ENCODE data around the gene CEP68.

The CEP68 gene

DNA sequence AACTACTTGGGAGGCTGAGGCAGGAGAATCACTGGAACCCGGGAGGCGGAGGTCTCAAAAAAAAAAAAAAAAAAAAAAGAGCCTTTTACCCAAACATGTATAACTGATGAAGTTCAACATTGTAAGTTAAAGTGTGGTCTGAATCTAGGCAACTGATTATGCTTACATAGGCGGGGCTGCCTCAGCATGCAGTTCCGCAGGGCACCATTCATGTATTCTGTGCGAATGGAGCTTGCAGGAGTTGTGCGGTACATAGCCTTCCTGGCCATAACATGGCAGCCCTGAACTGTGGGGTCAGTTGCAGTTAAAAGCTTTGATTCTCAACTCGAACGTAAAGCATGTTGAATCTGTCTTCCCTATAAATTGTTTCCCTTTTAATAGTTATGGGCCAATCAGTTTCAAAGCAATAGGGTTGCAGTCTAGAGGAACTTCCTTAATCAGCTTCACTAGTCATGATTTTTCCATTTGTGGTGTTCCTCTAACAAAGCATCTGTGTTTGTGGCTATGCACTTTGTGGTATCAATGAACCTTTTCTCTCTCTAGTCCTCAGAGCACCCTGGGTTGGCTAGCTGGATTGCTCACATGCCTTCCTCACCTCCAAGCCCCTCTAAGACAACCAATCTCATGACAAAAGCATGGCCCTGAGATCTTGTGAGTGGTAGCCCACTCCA, 30.6 kb upstream of the CEP68 start:
- DNase-seq (ENCODE audit: insufficient read length, low spot score) (no peak), FAIRE-seq (no peak)
- TF ChIP-seq, protein P1, sequence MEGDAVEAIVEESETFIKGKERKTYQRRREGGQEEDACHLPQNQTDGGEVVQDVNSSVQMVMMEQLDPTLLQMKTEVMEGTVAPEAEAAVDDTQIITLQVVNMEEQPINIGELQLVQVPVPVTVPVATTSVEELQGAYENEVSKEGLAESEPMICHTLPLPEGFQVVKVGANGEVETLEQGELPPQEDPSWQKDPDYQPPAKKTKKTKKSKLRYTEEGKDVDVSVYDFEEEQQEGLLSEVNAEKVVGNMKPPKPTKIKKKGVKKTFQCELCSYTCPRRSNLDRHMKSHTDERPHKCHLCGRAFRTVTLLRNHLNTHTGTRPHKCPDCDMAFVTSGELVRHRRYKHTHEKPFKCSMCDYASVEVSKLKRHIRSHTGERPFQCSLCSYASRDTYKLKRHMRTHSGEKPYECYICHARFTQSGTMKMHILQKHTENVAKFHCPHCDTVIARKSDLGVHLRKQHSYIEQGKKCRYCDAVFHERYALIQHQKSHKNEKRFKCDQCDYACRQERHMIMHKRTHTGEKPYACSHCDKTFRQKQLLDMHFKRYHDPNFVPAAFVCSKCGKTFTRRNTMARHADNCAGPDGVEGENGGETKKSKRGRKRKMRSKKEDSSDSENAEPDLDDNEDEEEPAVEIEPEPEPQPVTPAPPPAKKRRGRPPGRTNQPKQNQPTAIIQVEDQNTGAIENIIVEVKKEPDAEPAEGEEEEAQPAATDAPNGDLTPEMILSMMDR (IDR thresholded peaks at IDR 0.05; ENCODE audit: insufficient read depth, missing control alignments), result no peak

DNA sequence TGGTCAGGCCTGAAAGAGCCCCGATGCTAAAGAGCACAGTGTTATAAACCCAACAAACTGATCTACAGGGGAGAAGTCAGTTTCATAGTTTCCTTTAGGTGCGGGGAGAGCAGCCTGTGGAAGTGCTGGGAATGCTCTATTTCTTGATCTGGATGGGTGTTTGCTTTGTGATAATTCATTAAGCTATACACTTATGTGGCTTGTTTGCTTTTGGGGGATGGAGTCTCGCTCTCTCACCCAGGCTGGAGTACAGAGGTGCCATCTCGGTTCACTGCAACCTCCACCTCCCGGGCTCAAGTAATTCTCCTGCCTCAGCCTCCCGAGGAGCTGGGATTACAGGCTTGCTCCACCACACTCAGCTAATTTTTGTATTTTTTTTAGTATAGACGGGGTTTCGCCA, 30.1 kb upstream of the CEP68 start:
- FAIRE-seq, result no peak
- DNase-seq (ENCODE audit: insufficient read length, low spot score), result no peak
- TF ChIP-seq, protein P1 (IDR thresholded peaks at IDR 0.05; ENCODE audit: insufficient read depth, missing control alignments), result no peak

DNA sequence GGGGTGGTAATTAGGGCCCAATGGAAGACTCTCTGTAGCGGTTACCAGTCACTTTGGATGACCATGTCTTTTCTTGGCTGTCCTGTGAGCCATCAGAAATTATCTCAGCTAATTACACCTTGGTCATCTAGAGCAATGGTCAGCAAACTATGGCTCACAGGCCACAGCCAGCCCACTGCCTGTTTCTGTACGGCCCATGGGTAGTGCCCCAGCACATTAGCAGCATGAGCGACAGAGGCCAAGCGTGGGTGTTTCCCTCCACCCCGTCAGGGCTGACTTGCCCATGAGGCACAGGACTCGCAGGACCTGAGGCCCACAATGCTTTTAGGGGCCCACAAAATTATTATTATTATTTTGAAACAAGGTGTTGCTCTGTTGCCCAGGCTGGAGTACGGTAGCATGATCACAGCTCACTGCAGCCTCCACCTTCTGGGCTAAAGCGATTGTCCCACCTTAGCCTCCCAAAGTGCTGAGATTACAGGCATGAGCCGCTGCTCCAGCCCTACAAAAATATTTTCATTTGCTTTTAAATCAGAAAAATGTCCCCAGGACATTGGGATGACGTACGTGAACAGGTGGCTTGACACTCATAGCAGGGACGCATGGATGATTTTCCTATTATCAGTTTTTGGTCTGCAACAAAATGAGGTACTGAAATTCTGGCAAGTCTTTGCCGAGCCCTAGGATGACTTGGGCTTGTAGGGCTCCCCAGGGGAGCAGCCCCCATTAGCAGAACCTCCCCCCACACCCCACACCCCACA, 29.3 kb upstream of the CEP68 start:
- DNase-seq (ENCODE audit: insufficient read length, low spot score) (no peak), FAIRE-seq (no peak)
- TF ChIP-seq, protein P1 (IDR thresholded peaks at IDR 0.05; ENCODE audit: insufficient read depth, missing control alignments), result no peak

DNA sequence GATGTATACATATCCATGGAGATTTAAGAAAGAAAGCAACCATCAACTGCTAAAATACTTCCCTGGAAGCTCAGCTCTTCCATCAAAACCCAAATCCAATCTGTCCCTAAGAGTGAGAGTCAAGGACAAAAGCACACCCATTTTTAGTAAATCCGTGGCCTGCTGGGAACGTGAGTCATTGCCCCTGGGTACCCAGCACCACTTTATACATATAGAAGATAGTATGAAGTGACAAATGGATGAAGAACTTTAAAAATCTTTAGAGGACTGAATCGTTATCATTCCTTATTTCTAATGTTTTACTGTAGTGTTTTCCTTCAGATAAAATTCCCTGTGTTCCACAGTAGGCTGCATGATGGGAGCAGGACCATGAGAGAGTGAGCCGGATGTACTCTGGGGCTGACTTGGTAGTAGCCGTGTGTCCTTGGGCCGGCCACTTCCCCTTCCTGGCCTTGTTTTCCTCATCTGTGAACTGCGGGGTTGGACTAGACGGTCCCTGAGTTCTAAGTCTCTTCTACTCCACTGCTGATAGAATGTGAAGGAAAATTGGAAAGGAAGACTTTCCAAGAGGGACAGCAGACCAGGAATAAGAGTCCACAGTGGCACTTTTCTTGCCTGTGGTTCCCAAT, 28.5 kb upstream of the CEP68 start:
- TF ChIP-seq, protein P1 (IDR thresholded peaks at IDR 0.05; ENCODE audit: insufficient read depth, missing control alignments), result no peak
- DNase-seq (ENCODE audit: insufficient read length, low spot score) (no peak), FAIRE-seq (no peak)

DNA sequence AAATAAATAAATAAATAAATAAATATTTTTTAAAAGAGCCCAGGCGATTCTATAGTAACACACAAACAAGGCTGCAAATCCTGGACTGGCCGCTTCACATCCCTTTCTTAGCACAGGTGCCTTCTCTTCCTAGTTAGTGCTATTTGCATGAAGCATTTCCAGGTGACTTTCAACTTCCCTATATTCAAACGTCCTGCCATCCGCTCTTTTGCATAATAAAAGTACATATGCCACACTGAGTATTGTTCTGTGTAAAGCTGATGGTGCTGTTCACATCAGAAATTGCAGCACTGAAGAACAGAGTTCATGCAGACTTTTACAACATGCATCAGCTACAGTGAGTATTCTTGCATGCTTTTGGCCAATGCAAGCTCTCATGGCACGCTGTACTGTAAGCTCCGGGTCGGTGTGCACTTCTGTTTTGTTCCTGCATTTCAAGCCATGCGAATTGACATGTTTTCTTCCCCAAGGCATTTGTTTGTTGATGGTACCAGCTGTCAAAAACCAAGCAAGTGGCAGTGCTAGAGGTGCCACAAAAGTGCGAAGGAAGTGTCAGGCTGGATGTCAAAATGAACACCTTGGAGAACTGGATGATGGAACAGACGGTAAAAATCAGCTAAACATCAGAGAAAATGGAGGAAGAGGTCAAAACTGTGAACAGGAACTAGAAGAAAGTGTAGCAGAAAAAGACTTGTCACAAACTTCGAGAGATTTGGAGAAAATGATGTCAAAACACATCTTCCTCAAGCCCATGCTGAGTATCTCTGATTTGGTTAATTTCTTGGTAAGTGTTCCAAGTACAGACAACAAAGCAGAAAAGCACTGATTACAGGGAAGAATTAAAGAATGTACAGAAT, 25.5 kb upstream of the CEP68 start:
- FAIRE-seq, result no peak
- DNase-seq (ENCODE audit: insufficient read length, low spot score), result no peak
- TF ChIP-seq, protein P1 (IDR thresholded peaks at IDR 0.05; ENCODE audit: insufficient read depth, missing control alignments), result no peak

DNA sequence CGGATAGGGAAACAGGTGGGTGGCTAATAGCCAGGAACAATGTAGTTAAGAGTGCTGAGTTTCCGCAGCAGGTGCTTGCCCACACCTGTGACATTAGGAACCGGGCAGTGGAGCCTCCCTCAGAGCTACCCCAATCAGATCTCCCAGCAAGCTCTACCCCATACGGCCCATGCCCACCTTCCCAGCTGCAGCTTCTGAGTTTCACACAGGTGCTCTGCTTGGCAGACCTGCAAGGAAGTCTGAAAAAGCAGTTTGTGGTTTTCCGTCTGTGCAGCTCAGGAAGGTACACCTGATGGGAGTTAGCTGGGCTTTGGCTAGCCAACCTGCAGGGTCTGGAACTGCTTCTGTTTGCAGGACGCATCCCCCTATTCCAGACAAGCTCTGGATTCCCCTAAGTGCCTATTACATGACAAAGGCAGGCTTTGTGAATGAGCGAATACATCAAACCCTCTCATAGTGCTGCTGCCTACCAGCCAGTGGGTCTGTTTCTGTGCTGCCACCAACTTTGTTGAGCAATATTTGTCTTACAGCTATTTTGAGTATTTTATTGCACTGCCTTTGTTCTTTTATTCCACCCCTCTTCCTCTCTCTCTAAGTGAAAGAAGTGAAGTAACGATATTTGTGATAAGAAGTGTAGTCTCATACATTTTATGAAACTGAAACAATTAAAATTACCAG, 24.7 kb upstream of the CEP68 start:
- DNase-seq (ENCODE audit: insufficient read length, low spot score), result no peak
- TF ChIP-seq, protein P1 (IDR thresholded peaks at IDR 0.05; ENCODE audit: insufficient read depth, missing control alignments), result no peak
- no peak for FAIRE-seq
